Transverse colon (tissue), 4 donors: ENCODE measurements around the gene MAST4.

Source experiments
- CTCF ChIP-seq, 5 experiments: fragments of 200-600 bp in 3 of 5; fragments of 450-650 bp in 2 of 5; sonication (generic) in 3 of 5; IDR thresholded peaks; 1 replicate in 2 of 5; 2 replicates in 3 of 5; pipeline ENCODE4 v1.5.1; 2016 to 2017; ENCODE audit warnings: antibody characterized with exemption in 5 of 5, inconsistent platforms in 3 of 5, mild to moderate bottlenecking in 2 of 5, moderate library complexity in 1 of 5
- EP300 ChIP-seq: sonication (generic); formaldehyde crosslinking; IDR thresholded peaks from one replicate; pipeline ENCODE4 v1.6.1; 2017; ENCODE audit warnings: antibody characterized with exemption, low read depth
- POLR2A ChIP-seq: fragments of 450-650 bp; IDR thresholded peaks from one replicate; pipeline ENCODE4 v1.6.1; 2016; ENCODE audit warnings: antibody characterized with exemption, mild to moderate bottlenecking, moderate library complexity
- POLR2AphosphoS5 ChIP-seq, 3 donors: sonication (generic); formaldehyde crosslinking; IDR thresholded peaks; one replicate each; pipeline ENCODE4 v1.6.1; 2016; ENCODE audit warnings: antibody characterized with exemption in 3 of 3

DNA sequence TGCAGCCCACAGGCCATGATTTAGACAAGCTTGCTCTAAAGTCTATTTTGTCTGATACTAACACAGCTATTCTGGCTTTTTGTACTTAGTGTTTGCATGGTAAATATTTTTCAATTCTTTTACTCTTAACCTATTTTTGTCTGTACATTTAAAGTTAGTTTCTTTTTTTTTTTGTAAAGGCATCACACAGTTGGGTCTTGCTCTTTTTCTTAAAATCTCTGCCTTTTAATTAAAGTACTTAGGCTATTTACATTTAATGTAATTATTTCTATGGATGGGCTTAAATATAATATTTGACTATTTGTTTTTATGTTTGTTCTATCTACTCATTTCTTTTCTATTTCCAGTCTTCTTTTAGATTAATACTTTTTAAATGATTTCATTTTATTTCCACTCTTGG is 49.7 kb upstream of the MAST4 start:
- TF ChIP-seq CTCF (IDR thresholded peaks at IDR 0.05) = no peak
- TF ChIP-seq POLR2A = no peak
- TF ChIP-seq EP300 = no peak
- TF ChIP-seq POLR2AphosphoS5 (IDR thresholded peaks at IDR 0.05) = no peak
